Fibroblast of villous mesenchyme (primary cell): ENCODE data around the gene MICAL3. TPM values are rescaled to one million over a fixed set of nuclear protein-coding genes. Genes with fewer than 3 reads are reported as not detected.
A peak's percentile ranks its signal among the peaks of the same experiment; 100 is the strongest.
"Not testable (repeated sequence)": the region's sequence is repeated elsewhere in the genome, so short reads cannot be mapped to it uniquely, and the experiment has no call there.

Experiments
- DNase-seq: peaks from one replicate; pipeline ENCODE4 v3.0.0-alpha.2; 2010; ENCODE audit warnings: low read depth
- H3K4me3 ChIP-seq: 2 replicates; pipeline ENCODE4 v1.5.1; 2011; ENCODE audit warnings: low read depth, mild to moderate bottlenecking, low read length
- total RNA-seq: library from RNA; depleted of rRNA; stranded (reverse); fragments of >200 nt; gene quantifications from 2 replicates; pipeline ENCODE4 v1.2.3, GENCODE V29; 2012
- TF ChIP-seq, protein P1 (sequence below): IDR thresholded peaks from 2 replicates; pipeline ENCODE4 v1.5.1; 2012; ENCODE audit warnings: low read depth, mild to moderate bottlenecking, low read length; ENCODE audit not compliant: insufficient read depth

MICAL3 gene
- total RNA-seq, 1 donor: 39.7 TPM

DNA sequence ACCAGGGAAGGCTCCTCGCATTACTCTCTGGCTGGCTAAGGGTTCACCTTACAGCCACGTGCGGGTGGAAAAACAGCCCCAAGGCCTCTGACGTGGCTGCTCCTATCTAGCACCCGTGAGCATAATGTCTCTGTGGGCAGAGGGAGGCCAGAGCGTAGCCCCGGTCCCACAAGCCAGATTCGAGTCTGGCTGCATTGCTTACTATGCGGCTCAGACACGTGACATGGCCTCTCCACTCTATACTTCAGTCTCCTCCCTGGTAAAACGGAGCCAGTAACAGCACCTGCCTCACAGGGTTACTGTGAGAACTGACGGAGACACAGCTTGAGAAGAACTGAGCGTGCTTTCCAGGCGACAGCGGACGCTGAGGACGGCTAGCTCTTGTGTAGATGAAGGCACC is 144.3 kb downstream of the MICAL3 start:
- TF ChIP-seq, protein P1, sequence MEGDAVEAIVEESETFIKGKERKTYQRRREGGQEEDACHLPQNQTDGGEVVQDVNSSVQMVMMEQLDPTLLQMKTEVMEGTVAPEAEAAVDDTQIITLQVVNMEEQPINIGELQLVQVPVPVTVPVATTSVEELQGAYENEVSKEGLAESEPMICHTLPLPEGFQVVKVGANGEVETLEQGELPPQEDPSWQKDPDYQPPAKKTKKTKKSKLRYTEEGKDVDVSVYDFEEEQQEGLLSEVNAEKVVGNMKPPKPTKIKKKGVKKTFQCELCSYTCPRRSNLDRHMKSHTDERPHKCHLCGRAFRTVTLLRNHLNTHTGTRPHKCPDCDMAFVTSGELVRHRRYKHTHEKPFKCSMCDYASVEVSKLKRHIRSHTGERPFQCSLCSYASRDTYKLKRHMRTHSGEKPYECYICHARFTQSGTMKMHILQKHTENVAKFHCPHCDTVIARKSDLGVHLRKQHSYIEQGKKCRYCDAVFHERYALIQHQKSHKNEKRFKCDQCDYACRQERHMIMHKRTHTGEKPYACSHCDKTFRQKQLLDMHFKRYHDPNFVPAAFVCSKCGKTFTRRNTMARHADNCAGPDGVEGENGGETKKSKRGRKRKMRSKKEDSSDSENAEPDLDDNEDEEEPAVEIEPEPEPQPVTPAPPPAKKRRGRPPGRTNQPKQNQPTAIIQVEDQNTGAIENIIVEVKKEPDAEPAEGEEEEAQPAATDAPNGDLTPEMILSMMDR: no peak
- no peak overlapping the region for H3K4me3 ChIP-seq
- no peak for DNase-seq

DNA sequence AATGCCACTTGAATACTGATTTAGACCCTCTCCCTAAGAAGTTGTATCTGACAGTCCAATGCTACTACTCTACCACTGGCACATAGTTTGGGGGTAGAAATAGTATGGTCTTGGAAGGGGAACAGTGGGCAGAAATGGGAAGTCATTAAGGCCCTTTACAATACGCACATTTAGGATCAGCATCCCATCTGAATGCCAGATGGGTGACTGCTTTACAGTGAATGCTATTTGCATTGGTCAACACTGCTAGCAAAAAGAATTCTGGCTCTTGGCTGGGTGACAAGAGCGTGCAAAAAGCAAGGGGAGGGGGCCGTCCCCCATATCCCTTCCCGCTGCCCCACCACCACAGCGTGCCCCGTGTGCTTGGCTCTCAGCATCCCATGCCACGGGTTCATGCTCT is 145.4 kb downstream of the MICAL3 start:
- TF ChIP-seq, protein P1: no peak
- no peak for DNase-seq
- no peak overlapping the region for H3K4me3 ChIP-seq

GRCh38 chr22:17878186-17878694 is 146.1 kb downstream of the MICAL3 start:
- no peak overlapping the region for H3K4me3 ChIP-seq
- DNase-seq: no peak
- TF ChIP-seq, protein P1: no peak

- DNase-seq: peak; percentile 26
- H3K4me3 ChIP-seq: not testable (repeated sequence)
Measured at GRCh38 chr22:17876878-17877855, 147.2 kb downstream of the MICAL3 start.

DNA sequence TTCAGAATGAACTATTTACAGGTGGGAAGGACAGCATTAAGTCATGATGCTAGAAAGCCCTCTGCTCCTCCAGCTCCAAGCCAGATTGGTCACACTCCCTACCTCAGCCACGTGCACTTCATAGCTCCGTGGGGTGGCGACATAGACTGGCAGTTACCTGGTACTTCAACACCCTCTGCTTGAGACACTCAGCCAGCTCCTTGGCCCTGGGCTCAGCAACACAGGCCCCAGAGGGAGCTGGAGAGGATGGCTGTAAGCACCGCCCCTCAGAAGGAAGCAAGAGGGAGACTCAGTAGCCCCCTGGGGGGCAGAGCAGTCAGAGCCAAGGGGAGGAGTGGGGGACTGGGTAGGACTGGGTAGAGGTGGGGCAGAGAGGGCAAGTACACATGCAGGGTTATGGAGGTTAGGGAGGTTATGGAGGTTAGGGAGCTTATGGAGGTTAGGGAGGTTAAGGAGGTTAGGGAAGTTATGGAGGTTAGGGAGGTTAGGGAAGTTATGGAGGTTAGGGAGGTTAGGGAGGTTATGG is 148.0 kb downstream of the MICAL3 start:
- DNase-seq: peak; percentile 5
- no peak overlapping the region for H3K4me3 ChIP-seq
- TF ChIP-seq, protein P1: no peak

- TF ChIP-seq, protein P1: no peak
- H3K4me3 ChIP-seq: no peak overlapping the region
- no peak for DNase-seq
Measured at GRCh38 chr22:17875631-17876030, 148.7 kb downstream of the MICAL3 start.

DNA sequence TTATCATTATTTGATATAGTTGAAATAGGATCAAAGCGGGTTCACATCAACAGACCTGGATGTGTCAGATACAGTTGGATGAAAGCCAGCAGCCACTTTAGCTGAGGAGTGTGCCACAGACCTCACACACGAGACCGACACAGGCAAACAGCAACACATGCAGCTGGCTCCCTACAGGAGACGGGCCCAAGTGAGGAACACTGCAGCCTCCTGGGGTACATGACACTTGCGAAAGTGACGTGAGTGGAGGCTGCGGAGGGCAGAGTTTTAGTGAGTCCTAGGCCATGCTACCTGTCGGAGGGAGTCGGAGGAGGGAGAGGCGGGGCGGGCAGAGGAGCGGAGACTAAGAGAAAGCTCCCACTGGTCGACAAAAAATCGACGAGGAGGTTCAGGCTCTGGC is 149.2 kb downstream of the MICAL3 start:
- no peak overlapping the region for H3K4me3 ChIP-seq
- no peak for DNase-seq
- TF ChIP-seq, protein P1: no peak
